Prostate gland (tissue), 2 donors: ENCODE results near the gene PNRC1. TPM values are rescaled to one million over a fixed set of nuclear protein-coding genes. Genes with fewer than 3 reads are reported as not detected.
A peak's percentile ranks its signal among the peaks of the same experiment; 100 is the strongest.
"Not testable (repeated sequence)": the region's sequence is repeated elsewhere in the genome, so short reads cannot be mapped to it uniquely, and the experiment has no call there.

ENCODE experiments used
- DNase-seq: peaks from one replicate; pipeline ENCODE4 v3.0.0-alpha.2; 2019; ENCODE audit warnings: low spot score
- H3K27ac ChIP-seq, 2 donors: fragments of 200-600 bp; sonication (generic); 2 replicates each; pipeline ENCODE4 v1.5.1; 2017 to 2019
- H3K27me3 ChIP-seq: fragments of 200-600 bp; sonication (generic); replicated peaks from 2 replicates; pipeline ENCODE4 v1.5.1; 2019; ENCODE audit not compliant: insufficient read depth
- H3K36me3 ChIP-seq, 2 donors: fragments of 200-600 bp; sonication (generic); 1 replicate in 1 of 2; 2 replicates in 1 of 2; pipeline versions ENCODE4 v1.5.1 to v1.8.1; 2017 to 2019
- H3K4me1 ChIP-seq: fragments of 200-600 bp; sonication (generic); replicated peaks from 2 replicates; pipeline ENCODE4 v1.5.1; 2019
- H3K4me3 ChIP-seq, 2 donors: fragments of 200-600 bp; sonication (generic); 2 replicates each; pipeline ENCODE4 v1.5.1; 2017 to 2019
- H3K9me3 ChIP-seq: fragments of 200-600 bp; sonication (generic); 2 replicates; pipeline ENCODE4 v1.5.1; 2017
- POLR2A ChIP-seq: fragments of 450-650 bp; IDR thresholded peaks from one replicate; pipeline ENCODE4 v1.6.1; 2016; ENCODE audit warnings: antibody characterized with exemption, mild to moderate bottlenecking
- POLR2AphosphoS5 ChIP-seq: sonication (generic); formaldehyde crosslinking; IDR thresholded peaks from one replicate; pipeline ENCODE4 v1.6.1; 2017; ENCODE audit warnings: antibody characterized with exemption
- WGBS: methylation state at CpG from one replicate; pipeline ENCODE4 v1.1.5; 2018; 5-methylcytosine and 5-hydroxymethylcytosine counted together
- intact Hi-C: fragments of 100-400 bp; cut with DNase I; formaldehyde crosslinking; loops from one replicate; pipeline ENCODE4 v1.14.2; 2022
- total RNA-seq, 2 donors: library from RNA; depleted of rRNA; stranded (reverse); fragments of >200 nt; gene quantifications; one replicate each; pipeline ENCODE4 v1.1.0, GENCODE V29; 2016
- TF ChIP-seq, protein P1 (sequence below), 4 experiments: fragments of 200-600 bp in 2 of 4; fragments of 450-650 bp in 2 of 4; sonication (generic) in 2 of 4; IDR thresholded peaks; 1 replicate in 3 of 4; 2 replicates in 1 of 4; pipeline ENCODE4 v1.5.1; 2016 to 2019; ENCODE audit warnings: antibody characterized with exemption in 4 of 4, mild to moderate bottlenecking in 2 of 4, moderate library complexity in 2 of 4

PNRC1 gene
- total RNA-seq, 2 donors from 2014 or later, result 216 to 273 TPM

DNA sequence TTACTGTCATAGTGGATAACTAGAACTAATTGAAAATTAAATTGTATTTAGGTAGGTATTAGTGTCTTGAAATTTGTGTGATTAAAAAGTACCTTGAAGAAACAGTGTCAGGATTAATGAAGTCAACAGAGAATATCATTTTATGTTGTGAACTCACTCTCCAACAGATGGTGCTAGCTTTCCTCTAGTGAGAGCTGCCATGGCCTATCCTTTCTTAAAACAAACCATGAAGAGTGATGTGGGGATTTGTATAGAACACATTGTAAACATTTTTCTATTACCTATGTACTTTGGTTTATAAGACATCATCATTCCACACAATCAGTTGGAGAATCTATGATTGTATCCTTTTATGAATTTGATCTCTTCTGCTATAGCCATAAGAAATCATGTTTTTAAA, 42.1 kb downstream of the PNRC1 start:
- Histone ChIP-seq H3K4me3 (no peak overlapping the region), H3K4me1 (no peaks in the 10 kb centered on the region), H3K9me3 (no peaks in the 10 kb centered on the region), H3K36me3 (no peaks in the 10 kb centered on the region), H3K27me3 (no peaks in the 10 kb centered on the region), H3K27ac (no peak overlapping the region)
- TF ChIP-seq, protein P1, sequence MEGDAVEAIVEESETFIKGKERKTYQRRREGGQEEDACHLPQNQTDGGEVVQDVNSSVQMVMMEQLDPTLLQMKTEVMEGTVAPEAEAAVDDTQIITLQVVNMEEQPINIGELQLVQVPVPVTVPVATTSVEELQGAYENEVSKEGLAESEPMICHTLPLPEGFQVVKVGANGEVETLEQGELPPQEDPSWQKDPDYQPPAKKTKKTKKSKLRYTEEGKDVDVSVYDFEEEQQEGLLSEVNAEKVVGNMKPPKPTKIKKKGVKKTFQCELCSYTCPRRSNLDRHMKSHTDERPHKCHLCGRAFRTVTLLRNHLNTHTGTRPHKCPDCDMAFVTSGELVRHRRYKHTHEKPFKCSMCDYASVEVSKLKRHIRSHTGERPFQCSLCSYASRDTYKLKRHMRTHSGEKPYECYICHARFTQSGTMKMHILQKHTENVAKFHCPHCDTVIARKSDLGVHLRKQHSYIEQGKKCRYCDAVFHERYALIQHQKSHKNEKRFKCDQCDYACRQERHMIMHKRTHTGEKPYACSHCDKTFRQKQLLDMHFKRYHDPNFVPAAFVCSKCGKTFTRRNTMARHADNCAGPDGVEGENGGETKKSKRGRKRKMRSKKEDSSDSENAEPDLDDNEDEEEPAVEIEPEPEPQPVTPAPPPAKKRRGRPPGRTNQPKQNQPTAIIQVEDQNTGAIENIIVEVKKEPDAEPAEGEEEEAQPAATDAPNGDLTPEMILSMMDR (IDR thresholded peaks at IDR 0.05), result peak in 3 of 4 experiments; percentile 25 to 74 (median 67)
- no peak for TF ChIP-seq POLR2A
- no peak for DNase-seq
- intact Hi-C loops, result loop anchor here (5.0 kb wide), 1 partner anchor 120 kb away; no protein-coding TSS in a partner anchor

DNA sequence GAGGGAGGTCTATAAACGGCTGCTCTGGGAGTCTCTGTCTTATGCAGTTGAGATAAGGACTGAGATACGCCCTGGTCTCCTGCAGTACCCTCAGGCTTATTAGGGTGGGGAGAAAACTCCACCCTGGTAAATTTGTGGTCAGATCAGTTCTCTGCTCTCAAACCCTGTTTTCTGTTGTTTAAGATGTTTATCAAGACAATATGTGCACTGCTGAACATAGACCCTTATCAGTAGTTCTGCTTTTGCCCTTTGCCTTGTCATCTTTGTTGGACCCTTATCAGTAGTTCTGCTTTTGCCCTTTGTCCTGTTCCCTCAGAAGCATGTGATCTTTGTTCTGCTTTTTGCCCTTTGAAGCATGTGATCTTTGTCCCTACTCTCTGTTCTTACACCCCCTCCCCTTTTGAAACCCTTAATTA, 47.7 kb downstream of the PNRC1 start:
- H3K27ac ChIP-seq, H3K27me3 ChIP-seq, H3K9me3 ChIP-seq, H3K4me3 ChIP-seq, intact Hi-C loops, H3K4me1 ChIP-seq, DNase-seq, H3K36me3 ChIP-seq: not testable (repeated sequence)
- 85% methylated on average over 2 of the region's 2 CpGs for WGBS

DNA sequence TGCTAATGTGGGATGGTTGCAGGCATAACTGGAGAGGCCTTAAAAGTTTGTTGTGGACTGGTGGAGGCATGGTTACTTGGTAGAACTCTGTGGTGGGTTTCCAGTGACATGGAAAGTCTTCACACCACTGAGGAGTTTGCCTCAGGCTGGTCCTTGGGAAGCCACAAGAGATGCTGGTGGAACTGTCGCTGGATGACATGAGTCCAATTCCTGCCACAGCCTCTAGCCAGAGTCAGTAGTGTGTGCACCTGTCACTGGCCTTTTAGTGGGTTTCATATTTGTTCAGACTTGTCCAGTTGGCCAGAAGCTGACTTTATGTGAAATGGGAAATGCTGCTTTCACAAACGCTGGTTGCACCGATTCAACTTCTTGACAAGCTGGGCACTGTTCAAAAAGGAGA, 51.0 kb downstream of the PNRC1 start:
- Histone ChIP-seq H3K4me3 (no peak overlapping the region), H3K27ac (no peak overlapping the region), H3K9me3 (no peaks in the 10 kb centered on the region), H3K27me3 (no peaks in the 10 kb centered on the region), H3K36me3 (no peaks in the 10 kb centered on the region), H3K4me1 (no peaks in the 10 kb centered on the region)
- 71% methylated on average over 3 of the region's 3 CpGs for WGBS
- TF ChIP-seq POLR2A (no peak), POLR2AphosphoS5 (no peak)
- TF ChIP-seq, protein P1 (IDR thresholded peaks at IDR 0.05), result no peak
- intact Hi-C loops, result no loop called here
- no peak for DNase-seq

DNA sequence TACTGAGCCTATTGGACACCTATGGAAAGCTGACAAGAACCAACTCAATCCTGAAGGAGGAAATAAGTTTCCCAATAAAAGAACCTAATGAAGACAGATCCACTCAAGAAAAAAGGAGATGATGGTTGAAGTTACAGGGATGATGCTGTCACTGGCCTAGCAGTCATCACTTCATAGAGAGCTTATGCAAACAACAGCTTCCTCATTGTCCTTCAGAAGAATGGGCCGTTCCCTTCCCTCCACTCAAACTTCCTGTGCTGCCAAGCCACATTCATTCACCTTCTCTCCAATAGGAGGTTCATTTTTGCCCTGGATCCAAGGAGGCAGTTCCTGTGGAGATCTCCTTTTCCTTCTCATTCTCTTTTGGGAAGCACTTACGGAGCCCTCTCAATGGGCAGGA, 51.5 kb downstream of the PNRC1 start:
- H3K4me3 ChIP-seq, result no peak overlapping the region
- H3K4me1 ChIP-seq, result no peaks in the 10 kb centered on the region
- no peak for TF ChIP-seq POLR2AphosphoS5
- TF ChIP-seq, protein P1 (IDR thresholded peaks at IDR 0.05), result no peak
- TF ChIP-seq POLR2A, result no peak
- H3K9me3 ChIP-seq, result no peaks in the 10 kb centered on the region
- no peak overlapping the region for H3K27ac ChIP-seq
- intact Hi-C loops, result no loop called here
- no peaks in the 10 kb centered on the region for H3K36me3 ChIP-seq
- 77% methylated on average over 2 of the region's 2 CpGs for WGBS
- no peaks in the 10 kb centered on the region for H3K27me3 ChIP-seq
- DNase-seq, result no peak

DNA sequence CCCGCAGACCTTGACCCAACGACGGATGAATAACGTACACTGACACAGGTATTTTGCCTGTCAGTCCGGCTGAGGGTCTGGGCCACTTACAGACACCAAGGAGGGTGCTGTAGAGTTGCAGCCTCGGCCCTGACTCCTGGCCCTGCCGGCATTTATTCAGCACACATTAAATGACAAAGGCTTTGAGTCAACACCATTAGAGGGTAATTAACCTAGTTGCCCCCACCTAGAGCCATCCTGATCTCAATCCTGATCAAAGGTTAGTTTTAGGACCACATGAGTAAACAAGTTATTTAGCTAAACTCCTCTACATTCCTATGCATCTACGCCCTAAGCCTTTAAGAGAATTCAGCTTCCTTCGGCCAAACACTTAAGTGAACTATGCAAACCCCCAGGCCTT, 53.4 kb downstream of the PNRC1 start:
- WGBS, result 84% methylated on average over 9 of the region's 9 CpGs
- no peak for DNase-seq
- no peak overlapping the region for H3K4me3 ChIP-seq
- H3K27ac ChIP-seq, result no peak overlapping the region
- no peak for TF ChIP-seq POLR2AphosphoS5
- TF ChIP-seq, protein P1 (IDR thresholded peaks at IDR 0.05), result no peak
- no peak for TF ChIP-seq POLR2A
- intact Hi-C loops, result no loop called here
- no peaks in the 10 kb centered on the region for H3K9me3 ChIP-seq
- H3K4me1 ChIP-seq, result no peaks in the 10 kb centered on the region
- no peaks in the 10 kb centered on the region for H3K36me3 ChIP-seq
- H3K27me3 ChIP-seq, result no peaks in the 10 kb centered on the region
